Stimulated activated CD8-positive, alpha-beta memory T cell treated with anti-CD3 and anti-CD28 coated beads, Interleukin-4, amount 100 ng/mL, for 24 hours (primary cell): ENCODE results near the gene CENPP.

Experiments
- DNase-seq: peaks from one replicate; pipeline ENCODE4 v3.0.0-alpha.2; 2020; ENCODE audit warnings: low read depth

The CENPP gene

DNA sequence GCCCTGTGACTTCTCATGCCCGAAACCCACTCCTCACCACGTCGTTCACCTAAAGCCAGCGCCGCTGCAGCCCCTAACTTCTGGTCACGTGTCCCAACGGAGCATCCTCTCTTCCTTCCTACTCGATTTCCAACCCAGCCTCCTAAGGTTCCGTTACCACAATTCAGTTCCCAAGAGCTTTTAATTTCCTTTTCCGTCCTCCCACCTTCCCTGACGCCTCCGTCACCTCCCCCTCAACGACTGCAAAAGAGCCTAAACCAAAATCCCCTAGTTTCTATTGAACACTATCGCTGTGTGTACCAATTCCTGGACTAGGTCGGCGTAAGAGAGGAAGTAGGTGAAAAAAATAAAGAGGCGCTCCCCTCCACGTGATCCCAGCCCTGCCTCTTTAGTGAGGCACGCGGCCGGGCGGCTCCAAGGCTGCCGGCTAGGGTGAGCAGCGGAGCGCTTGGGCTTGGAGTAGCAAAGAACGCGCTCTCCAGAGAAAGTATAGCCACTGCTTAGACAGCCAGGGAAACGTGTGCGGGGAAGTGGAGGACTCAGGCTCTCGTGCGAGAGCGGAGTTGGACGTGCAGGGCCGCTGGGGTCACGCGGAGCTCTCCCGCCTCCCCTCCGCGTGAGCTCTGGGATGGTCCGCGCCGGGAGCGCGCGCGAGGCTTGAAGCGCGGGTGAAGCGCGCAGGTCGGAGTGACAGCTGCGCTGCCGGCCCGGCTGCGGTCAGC, at the start of gene CENPP, which contains the start of gene NOL8:
Gene CENPP, plus strand, starts transcription at position 685 of the 722 bp plus-strand sequence.
Gene NOL8, minus strand, starts transcription at position 82 of the 722 bp plus-strand sequence. CDS start 1,189 bp downstream, outside the sequence.
- peak; percentile 72 for DNase-seq

DNA sequence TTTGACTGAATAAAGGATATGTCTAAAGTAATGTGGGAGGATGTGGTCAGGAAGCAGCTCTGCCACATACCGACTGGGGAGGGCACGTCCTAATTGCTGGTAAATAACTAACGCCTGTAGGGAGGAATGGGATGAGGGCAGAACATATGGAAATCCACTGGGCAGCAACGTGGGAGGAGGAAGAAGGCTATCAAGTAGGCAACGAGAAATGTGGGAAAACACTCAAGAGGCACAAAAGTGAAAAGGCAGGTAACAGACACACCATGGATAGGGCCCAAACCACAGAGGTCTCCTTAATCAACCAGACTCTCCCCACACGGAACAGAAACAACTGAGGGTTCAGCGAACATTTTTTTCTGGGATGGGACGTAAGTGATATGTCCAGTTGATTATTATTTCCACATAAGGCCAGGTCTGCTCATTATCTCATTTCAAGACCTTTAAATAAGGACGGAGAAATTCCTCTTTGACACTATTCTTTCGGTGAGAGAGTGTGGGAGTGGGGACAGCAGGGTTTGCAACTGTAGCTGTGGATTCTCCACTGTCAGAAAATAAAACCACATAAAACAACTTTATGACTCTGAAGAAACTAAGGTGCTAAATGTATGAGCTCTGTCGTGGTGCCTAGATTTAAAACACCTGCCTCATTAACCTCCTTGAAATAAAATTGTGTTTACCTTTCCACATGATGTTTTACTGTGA, 49.3 kb upstream of the CENPP start:
- no peak for DNase-seq

DNA sequence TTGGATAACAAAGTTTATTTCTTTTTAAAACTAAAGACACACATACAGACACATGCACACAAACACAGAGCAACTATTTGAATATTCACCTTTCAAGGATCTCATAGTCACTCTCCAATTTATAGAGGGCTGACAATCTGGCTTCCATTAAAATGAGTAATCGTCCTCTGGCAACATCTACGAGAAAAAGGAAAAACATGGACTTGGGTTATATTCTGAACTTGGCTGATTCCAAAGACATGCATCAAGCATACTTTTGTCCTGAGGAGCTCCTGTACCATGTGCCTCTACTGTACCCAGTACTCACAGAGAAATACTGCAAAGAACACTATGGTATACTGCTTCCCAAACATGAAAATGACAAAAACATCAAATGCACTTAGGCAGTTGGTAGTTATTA, 47.6 kb upstream of the CENPP start:
- no peak for DNase-seq

DNA sequence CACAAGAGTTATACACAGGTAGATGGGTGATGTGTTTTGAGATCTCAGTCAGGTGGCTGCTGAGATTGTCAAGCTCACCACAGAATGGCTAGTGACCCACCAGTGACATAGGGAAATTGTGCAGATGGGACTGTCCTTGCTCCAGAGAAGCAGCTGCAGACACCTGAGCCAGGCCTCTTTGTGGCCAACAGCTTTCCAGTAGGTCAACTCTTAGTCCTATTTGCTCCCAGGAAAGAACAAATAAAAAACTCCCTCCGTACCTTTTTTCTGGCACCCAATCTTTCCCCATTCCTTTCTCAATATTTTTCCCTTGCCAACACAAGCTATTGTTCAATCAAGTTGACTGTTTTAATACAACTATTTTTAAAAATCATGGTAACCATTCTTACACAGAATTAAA, 46.5 kb upstream of the CENPP start:
- no peak for DNase-seq

DNA sequence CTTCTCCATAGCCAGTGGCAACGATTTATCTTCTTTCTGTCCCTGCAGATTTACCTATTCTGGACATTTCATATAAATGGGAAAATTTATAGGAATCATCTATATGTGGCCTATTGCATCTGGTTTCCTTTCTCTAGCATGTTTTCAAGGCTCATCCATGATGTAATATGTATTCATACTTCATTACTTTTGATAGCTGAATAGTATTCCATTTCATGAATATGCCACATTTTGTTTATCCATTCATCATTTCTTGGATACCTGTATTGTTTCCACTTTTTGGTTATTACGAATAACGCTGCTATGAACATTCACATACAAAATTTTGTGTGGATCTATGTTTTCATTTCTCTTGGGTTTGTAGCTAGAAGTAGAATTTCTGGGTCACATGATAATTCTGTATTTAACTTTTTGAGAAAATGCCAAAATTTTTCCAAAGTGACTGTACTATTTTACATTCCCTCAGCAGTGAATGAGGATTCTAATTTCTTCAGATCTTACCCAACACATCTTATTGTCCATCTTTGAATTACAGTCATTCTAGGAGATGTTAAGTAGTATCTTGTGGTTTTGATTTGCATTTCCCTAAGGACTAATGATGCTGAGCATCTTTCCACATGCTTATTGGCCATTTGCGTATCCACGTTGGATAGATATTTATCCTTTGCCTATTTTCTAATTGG, 35.9 kb upstream of the CENPP start:
- no peak for DNase-seq

DNA sequence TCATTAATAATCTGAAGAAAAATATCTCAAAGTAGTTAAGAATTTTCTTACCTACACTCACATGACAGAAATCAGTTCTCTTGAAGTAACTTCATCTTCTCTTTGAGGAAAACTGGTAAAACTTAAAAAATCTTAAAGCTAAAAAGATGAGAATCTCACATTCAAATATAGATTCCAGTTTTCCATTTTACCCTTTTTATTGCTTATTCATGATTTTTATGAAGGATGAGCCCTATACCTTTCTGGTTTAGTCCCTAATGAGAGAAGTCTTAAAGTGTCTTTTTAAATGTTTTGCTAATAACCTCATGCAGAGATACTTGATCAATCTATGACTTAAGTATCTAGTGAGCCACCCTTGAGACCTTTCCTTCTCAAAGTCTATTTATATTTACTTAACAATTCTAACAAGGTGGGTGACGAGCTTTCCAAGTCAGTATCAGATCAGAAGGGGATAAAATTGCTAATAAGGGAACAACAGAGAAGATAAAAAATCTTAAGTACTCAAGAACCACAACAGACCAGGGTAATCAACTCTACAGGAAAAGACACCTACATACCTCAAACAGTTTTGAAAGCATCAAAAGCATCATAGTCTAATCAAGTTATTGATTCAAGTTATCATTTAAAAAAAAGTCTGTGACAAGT, 34.8 kb upstream of the CENPP start:
- no peak for DNase-seq

DNA sequence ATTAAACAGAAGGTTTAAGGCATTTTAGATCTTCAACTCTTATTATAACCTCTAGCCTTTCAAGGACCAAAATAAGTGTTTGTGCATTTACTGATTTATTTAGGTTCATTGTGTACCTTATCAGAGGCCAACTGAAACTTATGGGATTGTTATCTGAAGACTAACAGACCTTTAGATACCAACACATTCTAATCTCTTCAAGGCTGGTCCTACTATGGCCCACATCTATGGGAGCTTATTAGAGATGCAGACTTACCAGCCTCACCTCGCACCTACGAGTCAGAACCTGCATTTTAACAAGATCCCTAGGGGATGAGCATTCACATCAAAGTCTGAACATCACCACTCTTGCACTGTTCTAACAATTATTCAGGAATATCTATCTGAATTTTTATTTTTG, 34.2 kb upstream of the CENPP start:
- DNase-seq, result no peak

DNA sequence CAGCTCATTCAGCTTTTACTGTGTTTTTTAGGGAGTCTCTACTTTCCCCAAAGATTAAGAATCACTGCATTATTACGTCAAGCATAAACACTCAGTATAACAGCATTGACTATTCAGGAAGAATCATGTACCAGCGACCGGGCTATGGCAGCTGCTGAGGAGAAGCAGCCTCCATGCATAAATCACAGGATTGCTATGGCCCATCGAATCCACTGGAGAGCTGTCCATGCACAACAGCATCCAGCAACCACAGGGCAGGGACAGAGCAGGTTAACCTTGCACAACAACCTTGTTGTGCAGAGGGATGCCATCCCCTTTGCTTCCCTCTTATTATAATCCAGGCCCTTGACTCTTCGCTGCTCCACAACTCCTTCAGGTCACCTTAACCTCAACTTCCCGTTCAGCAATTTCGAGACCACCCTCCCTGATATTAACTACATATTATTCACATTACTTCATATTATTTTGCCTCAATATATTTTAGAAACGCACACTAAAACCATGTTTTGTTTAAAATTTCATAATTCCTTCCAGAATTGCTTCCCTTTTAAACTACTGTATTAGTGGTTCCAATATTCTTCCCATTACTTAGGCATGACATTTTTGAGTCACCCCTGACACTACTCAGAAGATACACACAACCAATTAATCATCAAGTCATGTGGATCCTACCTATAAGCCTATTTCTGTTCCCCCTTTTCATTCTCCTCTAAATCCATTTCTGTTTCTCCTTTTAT, 33.2 kb upstream of the CENPP start:
- no peak for DNase-seq

DNA sequence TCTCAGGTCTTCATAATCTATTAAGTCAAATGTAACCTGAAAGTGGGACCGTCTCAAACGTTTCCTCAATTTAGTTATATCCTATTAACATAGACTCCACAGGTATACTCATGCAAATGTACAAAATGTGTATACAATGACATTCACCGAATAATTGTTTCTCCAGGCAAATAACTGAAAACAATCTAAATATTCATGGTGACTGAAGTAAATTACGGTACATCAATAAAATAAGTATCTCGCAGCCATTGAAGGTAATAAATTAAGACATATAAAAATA, 32.7 kb upstream of the CENPP start:
- DNase-seq, result no peak

DNA sequence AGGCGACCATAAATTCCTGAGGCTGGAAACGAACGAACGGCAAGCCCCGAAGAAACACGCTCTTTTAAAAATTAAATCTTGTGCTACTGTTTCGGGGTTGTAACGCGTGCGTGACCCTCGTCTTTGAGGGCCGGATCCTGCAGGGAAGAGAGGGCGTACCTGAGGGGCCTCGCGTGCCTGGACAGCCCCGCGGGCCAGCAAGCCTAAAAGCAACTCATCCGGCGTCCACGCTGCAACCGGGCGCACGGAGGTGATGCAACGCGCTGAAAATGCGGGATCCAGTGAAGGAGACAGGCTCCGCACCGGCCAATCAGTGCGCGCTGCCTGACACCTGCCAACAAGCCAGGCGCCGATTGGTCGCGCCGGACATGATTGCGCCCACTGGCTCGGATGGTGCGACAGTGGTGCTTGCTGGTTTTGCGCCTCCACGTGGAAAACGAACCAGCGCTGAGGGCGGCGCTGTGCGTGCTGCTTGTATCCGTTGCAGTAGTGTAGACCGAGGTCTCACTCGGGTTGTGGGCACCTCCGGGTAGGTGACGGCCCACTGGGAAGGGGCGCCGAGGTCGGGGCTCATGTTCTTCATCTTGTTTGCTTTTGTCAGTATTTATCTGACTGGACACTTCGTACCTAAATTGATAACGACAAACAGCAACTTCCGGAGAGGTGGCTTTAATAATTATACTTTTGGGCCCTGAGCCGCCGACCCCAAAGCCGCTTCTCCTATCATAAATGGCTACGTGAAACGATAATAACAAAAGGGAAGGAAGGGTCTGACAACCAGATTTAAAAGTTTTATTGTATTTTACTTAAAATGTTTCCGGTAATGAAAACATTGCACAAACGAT, 32.1 kb upstream of the CENPP start, which contains the start of gene IARS1:
Gene IARS1, minus strand, starts transcription at position 246 of the 845 bp plus-strand sequence. CDS start 4,278 bp downstream, outside the sequence.
- peak; percentile 100 for DNase-seq

DNA sequence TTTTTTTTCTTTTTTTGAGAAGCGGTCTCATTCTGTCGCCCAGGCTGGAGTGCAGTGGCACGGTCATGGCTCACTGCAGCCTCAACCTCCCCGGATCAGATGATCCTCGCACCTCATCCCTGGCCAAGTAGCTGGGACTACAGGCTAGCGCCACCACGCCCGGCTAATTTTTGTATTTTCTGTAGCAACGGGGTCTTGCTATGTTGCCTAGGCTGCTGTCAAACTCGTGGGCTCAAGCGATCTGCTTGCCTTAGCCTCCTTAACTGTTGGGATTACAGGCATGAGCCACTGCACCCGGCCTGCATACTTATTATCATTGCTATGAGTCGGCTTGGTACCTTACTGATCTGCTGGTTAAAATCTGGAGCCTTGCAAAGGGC, 31.5 kb upstream of the CENPP start:
- DNase-seq, result no peak

DNA sequence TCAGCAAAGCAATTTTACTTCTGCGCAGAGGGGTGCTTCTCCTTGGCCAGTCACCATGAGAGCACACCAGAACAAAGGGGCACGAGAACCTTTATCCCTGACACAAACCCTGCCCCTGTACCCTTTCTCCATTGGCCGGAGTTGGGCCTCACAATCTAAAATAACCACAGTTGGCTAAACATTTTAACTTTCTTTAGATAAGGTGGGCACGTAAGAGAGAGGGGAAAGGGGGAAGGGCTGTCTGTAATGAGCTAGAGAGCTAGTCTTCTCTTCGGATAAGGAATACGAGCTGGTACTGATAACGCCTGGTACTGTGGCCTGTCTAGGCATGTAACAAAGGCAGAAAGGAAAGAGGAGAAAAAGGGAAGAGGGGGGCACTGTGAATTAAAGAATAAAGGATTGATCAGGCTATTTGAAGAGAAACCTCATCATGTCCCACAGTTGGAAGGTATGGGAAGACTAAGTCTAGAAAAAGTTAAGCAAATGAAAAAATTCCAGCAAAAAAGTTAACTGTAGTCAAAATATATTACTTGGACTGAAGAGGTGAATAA, 30.4 kb upstream of the CENPP start:
- DNase-seq, result no peak

DNA sequence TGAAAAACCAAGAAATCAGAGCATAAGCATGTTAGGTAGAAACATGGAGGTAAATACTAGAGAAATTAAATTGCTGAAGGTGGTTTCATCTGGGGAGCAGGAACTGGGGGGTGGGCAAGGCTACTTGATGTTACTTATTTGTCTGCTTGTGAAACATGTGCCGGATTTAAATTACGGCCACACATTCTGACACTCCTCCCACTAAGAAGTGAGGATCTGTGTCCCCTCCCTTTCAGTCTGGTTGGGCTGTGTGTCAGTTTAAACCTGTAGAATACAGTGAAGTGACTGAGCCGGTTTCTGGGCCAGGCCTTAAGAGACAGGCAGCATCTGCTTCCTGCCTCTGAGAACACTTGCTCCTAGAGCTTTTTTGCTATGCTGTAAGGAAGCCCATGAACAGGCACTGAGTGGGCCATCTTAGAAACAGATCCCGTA, 29.9 kb upstream of the CENPP start:
- no peak for DNase-seq

DNA sequence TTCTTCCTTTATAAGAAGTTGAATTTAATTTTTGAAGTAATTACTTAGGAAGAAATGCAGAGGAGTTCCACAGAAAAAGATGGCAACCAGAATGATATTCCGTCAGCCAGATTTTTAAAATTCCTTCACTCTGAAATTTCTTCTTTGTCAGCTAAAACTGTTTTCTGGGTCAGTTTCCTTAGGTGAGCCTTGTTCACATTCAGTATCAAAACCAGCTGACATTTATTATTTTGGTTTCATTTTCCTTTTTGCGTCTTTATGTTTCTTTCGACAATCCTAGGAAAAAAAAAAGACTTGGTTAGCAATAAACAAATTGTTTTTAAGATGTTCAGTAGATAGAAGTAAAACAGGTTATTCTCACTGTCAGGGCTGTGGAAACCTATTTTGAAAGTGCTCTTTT, 28.1 kb upstream of the CENPP start:
- DNase-seq, result no peak

DNA sequence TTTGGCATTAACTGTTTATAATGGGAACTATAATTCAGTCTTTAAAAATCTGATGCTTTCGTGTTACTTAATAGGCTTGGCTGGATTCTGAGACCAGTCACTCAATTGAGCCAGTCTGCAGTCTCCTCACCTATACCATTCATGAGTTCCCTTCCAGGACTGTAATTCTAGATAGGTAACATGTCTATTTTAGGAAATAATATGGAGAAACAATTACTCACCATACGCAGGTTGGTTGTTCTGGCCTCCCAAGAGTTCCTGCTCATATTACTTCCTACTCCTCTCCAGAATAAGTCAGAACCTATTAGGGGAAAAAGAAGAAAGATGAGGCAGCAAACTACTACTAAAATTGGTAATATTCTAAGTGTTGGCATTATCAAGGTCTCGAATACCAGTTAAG, 27.7 kb upstream of the CENPP start:
- no peak for DNase-seq

DNA sequence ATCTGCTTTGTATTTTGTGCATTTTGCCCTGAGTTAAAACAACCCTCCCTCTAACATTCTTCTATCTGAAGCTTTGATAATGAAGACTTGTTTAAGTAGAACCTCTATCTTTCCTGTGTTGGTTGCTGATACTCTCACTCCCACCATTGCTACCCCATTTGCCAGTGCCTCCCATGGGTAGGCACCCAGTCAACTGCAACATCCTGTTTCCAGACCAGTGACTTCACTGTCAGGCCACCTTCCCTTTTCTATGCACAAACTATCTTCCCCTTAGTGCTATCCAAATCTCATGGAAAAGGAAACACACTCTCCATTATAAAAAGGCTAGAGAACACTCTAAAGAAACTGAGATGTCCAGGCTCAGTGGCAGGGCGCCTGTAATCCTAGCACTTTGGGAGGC, 26.6 kb upstream of the CENPP start:
- no peak for DNase-seq

DNA sequence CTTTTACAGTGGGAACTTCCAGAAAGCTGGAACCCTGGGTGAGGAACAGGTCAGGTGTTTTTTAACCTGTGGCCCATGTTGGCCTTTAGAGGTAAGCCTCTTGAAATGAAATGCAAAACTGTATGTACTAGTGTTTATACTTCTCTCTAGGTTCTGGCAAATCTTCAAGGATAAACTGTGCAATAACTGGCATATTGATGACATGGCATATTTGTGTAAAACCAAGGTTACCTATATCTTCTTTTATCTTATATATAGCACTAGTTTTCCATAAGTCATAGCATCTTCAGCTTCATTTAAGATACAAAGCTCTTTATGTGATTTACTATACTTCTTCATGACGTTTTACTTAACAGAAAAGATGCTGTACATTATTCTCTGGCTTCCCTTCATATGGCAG, 24.8 kb upstream of the CENPP start:
- DNase-seq, result no peak

DNA sequence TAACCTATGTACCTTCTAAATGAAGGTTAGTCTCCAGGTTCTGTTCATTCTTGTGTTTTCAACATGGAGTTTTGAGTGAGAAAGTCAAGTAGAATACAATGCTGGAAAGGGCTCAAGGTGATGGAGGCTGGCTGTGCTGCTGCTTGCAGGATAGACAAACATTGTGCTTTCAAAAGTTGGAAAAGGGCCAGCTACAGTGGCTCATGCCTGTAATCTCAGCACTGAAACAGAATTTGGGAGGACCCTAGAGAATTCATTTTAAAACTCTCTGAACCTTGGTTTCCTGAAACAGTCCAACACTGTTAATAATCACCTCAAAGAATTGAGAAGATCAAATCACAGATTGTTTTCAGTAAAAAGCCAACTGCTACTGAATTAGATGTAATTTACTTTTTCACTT, 16.9 kb upstream of the CENPP start:
- DNase-seq, result no peak

DNA sequence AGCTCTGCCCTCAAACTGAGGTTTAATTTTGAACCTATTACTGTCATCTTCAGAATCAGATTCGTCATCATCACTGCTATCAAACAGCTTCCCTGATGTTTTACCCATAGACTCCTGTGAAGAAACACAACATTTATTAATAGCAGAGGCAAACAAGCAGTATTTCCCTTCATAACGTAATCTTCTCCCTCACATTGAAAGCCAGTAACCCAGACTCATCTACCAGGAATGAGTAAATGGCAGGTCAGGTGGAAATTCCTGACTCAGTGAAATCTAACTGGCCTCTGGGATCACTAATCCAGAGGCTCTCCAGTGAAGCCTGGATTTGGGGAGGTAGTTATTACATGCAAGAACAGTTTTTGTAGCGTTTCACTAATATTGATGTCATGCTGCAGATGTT, 15.2 kb upstream of the CENPP start:
- no peak for DNase-seq

DNA sequence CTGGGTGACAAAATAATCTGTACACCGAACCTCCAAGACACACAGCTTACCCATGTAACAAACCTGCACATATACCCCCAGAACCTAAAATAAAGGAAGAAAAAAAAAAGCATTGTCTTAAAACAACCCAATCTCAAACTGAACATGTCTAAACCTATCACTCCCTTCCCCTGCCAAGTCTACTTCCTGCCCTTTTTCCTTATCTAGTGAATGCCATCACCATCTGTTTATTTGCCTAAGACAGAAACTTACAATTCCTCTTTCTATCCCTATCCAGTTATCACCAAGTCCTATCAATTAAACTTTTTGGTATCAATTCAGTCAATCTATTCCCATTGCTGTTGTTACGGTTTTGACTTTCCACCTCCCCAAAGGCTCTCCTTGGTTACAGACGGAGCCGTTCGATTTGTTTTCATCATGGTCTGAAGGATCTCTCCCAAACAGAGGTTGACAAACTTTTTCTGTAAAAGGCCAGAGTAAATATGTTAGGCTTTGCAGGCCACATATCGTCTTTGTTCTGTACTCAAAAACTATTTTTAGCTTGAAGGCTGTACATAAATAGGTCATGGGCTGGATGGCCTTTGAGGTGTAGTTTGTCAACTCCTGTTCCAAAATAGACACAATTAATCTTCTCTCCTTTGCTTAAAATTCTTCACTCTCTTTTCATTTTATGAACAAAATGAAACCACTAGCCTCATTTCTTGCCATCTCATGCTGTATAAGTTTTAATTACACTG, 12.7 kb upstream of the CENPP start:
- DNase-seq, result no peak
